GM12892 (cell line): ENCODE data around the gene FAAP20.

Experiments used
- POLR2A ChIP-seq: IDR thresholded peaks from 2 replicates; pipeline ENCODE4 v1.6.1; 2011; ENCODE audit warnings: low read depth, low read length, control low read depth
- TAF1 ChIP-seq: IDR thresholded peaks from 2 replicates; pipeline ENCODE4 v1.6.1; 2011; ENCODE audit warnings: low read depth, mild to moderate bottlenecking, control low read depth, low read length, borderline replicate concordance

DNA sequence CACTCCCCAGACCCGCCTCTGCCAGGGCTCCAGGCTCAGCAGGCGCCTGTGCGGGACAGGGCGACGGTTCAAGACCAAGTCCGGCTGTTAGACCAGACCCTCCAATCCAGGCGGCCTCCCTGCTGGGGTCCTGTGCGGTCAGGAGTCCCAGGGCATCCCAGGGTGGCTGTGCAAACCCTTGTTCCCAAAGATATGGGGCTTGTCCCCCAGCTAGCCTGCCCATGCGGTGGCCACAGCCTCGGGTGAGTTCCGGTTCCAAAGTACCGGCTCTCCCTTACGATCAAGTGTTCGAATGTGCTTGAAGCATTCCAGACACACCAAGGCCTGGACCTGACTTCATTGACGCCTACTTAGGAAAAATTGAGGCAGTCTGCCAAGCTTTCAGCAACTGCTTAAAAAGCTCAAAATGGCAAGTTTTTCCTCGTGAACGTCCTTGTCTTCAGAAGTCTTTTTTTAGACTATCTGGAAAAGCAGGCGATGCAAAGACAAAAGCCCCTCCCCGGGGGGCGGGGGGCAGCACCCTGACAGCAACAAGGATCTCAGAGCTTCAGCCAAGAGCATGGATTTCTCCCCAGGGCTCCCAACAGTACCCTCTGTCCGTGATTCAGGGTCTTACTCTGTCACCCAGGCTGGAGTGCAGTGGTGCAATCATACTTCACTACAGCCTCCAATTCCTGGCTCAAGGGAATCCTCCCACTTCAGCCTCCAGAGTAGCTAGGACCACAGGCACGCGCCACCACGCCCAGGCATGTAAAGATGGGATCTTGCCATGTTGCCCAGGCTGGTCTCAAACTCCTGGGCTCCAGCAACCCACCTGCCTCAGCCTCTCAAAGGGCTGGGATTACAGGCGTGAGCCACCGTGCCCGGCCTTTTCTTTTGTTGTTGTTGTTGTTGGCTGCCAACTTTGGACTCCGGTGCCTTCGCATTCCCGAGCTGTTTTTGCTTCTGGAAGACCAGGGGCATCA lies 2.3 kb downstream of the FAAP20 start:
- TF ChIP-seq POLR2A (no peak), TAF1 (no peak)
